HG02759 (cell line): ENCODE measurements around the gene DMC1.
"Not testable (repeated sequence)": the region's sequence is repeated elsewhere in the genome, so short reads cannot be mapped to it uniquely, and the experiment has no call there.

Experiments
- ATAC-seq: cut with Tn5 transposase; IDR thresholded peaks from one replicate; pipeline ENCODE4 v1.9.1; 2021; ENCODE audit warnings: mild to moderate bottlenecking, moderate library complexity; ENCODE audit not compliant: unreplicated experiment

DMC1 gene, protein sequence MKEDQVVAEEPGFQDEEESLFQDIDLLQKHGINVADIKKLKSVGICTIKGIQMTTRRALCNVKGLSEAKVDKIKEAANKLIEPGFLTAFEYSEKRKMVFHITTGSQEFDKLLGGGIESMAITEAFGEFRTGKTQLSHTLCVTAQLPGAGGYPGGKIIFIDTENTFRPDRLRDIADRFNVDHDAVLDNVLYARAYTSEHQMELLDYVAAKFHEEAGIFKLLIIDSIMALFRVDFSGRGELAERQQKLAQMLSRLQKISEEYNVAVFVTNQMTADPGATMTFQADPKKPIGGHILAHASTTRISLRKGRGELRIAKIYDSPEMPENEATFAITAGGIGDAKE

DNA sequence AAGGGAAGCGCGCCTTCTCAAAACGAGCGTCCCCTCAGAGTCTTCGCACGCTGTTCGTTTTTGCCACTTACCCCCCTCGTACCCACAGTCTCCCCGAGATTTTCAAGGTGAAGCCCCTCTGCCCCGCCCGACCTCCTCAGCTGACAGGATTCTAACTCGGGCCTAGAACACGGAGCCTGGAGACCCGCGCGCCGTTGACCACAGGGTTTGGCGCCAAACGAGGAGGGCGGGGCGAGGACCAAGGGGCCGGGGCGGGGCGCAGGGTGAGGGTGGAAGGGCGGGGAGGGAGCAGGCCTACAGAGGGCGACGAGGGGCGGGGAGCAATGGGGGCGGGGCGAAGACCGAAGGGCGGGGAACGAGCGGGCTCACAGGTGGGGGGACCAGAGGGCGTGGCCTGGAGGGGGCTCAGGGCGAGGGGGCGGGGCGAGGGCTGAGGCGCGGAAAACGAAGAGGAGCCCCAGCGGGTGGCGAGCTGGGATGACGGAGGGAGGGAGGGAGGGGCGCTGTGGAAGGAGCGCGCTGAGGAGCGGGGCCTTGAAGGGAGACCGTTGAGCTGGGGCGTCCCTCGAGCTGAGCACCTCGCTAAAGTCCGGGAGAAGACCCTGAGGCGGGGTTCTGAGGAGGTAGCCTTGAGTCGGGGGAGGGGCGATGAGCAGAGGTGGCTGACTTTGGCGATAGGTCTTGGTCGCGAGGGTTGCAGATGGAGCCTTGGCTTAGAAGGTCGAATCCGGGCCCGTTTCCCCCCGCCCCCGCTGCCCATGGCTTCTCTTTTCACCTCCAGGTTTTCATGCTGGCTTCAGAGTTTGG is at the start of gene DMC1:
Gene DMC1, minus strand, starts transcription at position 212 of the 807 bp plus-strand sequence. CDS start 1,927 bp downstream, outside the sequence.
- ATAC-seq = peak; percentile 70

DNA sequence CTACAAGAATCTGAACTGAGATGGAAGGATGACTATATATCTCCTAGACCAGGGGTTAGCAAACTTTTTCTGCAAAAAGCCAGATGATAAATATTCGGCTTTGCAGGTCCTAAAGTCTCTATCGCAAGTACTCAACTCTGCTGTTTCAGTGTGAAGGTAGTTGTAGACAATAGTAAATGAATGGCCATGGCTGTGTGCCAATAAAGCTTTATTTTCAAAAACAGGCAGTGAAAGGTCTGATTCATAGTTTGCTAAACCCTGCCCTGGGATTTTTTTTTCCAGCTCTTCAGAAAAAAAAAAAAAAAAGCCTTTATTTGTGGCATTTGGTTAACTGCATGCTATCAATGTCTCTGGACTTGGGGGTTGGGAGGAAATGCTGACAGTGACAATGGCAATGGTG is 48.7 kb upstream of the DMC1 start:
- ATAC-seq = no peak

DNA sequence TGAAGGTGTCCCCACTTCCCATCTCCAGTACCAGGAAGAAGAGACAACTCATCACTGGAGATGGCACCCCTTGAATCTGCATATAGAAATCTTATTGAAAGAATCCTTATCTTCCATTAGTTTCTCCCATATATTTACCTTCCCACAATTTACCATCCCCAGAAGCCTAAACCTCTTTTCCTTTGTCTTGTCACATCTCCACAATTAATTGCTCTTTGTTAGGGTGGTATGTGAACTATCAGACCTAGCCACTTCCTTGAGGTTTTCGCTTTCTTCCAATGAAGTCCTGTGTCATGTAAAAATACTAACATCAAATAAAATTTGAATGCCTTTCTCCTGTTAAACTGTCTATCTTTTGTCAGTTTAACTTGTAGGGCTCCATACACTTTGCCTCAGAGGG is 48.3 kb upstream of the DMC1 start:
- ATAC-seq = no peak

DNA sequence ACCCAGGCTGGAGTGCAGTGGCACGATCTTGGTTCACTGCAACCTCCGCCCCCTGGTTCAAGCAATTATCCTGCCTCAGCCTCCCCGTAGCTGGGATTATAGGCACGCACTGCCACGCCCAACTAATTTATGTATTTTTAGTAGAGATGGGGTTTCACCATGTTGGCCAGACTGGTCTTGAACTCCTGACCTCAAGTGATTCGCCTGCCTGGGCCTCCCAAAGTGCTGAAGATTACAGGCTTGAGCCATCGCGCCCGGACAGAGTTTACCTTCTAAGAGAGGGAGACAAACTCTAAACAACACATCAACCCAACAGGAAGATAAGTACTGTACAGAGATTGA is 45.1 kb upstream of the DMC1 start:
- not testable (repeated sequence) for ATAC-seq

DNA sequence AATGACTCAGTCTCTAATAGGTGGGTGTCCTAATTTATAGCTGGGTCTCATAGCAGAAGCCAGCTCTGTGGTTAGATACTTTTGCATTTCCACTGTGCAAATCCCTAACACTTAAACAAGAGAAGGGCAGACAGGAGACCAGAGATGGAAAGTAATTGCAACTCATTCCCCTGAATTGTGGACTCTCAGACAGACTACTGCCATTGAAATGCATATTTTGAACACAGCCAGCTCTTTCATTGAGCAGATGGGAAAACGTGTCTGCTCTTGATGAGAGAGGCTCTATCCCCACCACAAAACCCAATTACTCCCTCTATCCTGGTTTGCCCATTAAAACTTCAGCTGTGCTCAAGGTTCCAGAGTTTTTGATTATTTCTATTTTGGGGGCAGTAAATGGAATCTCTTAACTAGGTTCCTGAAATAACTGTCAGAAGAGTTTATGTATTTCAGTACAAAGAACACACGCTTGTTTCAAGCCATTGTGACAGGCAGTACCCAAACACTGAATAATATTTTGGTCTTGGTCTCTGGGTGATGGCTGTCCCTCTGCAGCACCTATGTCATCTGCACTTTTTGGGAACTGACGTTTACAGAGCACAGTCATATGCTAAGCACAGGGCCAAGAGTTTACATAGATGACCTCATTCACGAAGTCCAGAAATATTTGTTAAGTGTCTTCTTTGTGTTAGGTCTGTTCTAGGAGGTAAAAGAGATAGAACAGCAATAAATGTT is 44.5 kb upstream of the DMC1 start:
- no peak for ATAC-seq

DNA sequence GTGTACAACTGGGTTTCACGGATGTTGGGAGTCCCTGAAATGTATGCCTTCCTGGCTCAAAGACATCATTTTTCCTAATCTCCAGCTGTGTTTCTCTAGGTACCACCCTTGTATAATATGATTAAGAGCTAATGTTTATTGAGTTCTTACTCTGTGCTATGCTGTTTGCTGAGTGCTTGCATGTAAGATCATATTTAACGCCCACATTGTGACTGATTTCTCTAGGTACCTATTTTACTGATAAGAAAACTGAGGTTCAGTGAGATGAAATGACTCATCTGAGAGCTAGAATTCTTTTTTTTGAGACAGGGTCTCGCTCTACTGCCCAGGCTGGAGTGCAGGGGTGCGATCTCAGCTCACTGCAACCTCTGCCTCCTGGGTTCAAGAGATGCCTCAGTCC is 43.6 kb upstream of the DMC1 start:
- no peak for ATAC-seq

DNA sequence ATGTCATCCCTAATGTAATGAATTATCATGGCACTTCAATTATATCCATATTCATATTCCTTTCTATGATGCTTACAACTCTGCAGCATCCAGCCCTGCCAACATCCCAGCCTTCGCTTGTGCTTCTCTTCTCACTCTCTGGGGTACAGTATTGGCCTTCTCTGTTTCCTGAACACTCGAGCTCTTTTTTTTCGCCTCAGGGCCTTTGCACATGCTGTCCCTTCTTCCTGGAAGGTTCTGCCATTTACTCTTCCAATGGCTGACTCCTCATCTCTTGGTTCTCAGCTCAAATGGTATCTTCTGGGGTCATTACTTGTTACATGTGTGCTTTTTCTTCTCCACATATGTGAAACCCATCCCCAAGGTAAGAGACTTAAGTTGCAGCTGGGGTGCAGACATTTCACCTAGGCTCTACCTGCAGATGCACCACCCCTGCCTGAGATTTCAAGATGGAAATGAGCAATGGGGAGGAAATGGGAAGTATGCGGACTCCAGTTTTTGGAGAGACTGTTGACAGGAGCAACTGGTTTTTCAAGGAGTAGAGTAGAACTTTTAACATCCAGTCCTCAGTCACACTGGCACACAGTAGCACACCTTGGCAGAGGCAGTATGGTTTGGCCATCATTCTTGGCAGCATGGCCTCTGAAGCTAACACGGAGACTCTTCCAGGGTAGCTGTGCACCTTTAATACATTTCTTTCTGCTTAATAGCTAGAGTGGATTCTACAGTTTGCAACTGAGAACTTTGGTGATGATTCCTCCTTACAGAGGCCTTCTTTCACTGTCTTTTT is 42.4 kb upstream of the DMC1 start:
- ATAC-seq = no peak

DNA sequence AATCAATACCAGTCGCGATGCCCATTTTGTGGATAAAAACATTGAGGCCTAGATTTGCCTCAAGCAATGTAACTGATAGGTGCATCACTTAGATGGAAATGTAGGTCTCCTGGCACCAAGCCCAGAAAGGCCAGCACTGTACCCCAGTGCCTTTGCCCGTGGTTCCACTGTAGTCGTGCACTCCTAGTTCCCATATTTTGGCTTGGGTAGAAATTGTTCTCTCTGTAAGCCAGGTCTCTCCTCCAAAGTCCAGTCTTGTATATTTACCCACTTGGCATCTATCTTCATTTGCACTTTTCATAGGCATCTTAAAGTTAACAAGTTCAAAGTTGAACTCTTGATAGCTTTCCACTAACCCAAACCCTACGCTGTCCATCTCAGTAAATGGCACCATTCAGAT is 41.6 kb upstream of the DMC1 start:
- no peak for ATAC-seq

DNA sequence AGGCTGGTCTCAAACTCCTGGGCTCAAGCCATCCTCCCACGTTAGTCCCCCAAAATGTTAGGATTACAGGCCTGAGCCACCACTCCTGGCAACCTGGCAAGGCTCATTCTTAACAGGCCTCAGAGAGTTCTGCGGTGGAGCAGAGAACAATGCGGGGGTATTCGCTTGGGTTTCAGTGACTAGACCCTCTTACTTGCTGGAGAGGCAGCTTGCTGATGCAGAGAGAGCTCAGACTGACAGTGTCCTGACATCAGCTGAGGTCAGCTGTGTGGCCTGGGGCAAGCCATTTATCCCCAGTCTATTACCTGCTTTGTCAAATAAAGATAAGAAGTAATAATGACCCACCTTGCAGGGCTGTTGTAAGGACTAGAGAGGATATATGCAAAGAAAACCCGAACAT is 40.3 kb upstream of the DMC1 start:
- ATAC-seq = no peak

DNA sequence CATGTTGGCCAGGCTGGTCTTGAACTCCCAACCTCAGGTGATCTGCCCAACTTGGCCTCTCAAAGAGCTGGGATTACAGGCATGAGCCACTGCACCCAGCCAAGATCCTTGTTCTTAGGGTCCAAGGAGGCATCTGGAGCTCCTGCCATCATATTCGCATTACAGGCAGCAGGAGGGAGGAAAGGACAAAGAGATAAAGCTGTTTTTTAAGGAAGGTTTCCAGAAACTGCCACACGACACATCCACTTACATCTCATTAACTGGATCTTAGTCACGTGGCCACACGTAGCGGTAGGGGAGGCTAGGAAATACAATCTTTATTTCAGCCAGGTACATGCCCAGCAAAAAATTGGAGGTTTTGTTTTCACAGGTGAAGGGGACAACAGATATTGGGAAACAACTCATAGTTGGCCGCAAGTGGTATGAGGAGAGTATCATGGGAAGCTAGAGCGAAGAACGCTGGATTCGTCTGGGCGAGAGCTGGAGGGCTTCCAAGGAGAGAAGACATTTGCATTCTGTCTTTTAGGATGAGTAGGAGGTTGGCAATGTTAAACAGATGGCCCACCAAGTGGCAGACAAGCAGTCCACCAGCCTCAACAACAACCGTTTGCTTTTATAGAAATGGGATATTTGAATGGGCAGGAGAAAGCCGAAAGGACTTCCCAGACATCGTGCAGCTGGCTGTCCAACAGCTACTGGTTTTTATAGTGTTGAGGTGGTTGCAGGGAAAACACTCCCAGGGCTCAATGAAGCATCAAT is 39.2 kb upstream of the DMC1 start:
- ATAC-seq = no peak

DNA sequence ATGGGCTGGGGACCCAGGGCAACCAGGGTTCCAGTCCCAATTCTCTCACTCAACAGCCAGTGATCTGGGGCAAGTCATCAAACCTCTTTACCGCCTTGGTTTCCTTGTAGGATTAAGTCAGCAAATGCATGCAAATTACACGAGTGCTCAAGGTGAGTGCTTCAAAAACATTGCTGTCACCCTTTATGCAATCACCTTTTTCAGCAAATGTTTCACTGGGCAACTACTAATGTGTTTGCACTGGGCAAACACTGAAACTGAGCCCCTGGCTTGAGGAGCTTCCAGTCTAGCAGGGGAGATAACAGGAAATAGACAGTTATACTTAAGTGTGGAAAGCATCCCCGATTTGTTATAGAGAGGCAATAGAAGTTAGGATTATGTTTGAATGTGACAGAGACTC is 37.7 kb upstream of the DMC1 start:
- ATAC-seq = no peak

DNA sequence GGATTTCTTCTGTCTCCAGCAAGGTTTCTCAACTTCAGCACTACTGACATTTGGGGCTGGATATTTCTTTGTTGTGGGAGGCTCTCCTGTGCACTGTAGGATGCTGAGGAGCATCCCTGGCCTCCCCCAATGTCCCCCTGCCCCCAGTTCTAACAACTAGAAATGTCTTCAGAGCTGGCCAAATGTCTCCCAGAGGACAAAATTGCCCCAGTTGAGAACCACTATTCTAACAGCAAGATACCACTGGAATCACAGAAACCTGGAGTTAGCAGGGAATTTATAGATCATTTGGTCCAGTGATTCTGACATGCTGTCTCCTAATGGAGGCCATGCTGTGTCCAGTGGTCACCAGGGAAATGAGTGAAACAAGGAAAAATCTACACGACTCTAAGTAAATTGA is 32.2 kb upstream of the DMC1 start:
- no peak for ATAC-seq

DNA sequence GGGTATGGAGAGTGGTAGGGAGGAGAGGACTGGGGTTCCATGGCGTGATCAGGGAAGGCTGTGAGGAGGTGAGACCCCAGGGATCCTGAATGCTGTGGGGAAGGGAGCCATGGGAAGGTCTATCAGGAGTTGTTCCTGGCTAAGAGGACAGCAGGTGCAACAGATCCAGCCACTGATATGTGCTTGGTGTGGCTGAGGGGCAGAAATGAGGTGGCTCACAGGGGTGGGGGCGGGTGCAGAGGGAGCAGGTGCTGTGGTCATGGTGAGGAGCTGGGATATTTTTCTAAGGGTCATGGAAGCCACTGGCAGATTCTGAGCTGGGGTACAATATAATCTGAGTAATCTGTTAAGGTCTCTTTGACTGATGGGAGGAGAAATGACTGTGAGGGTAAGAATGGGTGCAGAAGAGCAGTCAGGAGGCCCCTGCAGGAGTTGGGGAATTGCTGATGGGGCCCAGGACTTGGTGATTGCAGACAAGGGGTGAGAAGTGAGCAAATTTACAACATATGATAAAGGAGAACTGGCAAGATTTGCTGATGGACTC is 31.3 kb upstream of the DMC1 start:
- ATAC-seq = no peak

DNA sequence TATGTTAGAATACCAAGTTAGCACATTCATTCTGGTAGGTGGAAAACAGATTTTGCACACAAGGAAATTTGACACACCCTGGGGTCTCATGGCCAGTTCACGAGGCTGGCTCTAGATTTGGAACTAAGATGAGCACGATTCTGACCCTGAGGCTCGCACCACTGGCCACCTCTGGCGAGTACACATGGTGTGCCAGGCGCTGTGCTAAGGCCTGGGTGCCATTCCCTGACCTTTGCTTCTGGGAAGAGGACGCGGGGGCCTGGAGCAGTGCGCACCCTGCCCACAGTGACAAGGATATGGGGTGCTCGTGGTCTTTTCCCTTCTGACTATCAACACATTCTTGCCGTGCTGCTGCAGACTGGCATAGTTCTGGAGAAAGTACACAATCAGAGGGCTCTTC is 29.5 kb upstream of the DMC1 start:
- ATAC-seq = no peak

DNA sequence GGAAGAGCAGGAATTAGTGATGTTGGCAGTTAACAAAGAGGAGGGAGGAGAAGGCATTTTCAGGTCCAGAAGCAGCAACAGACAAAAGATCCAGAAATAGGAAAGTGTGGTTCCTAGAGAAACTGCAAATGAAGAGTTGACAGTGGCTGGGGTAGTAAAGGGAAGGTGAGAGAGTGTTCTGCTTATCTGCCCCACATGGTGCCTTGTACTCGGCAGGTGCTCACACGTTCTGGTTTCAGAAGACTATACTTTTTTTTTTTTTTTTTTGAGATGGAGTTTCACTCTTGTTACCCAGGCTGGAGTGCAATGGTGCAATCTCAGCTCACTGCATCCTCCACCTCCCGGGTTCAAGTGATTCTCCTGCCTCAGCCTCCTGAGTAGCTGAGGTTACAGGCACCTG is 12.9 kb upstream of the DMC1 start:
- ATAC-seq = not testable (repeated sequence)

DNA sequence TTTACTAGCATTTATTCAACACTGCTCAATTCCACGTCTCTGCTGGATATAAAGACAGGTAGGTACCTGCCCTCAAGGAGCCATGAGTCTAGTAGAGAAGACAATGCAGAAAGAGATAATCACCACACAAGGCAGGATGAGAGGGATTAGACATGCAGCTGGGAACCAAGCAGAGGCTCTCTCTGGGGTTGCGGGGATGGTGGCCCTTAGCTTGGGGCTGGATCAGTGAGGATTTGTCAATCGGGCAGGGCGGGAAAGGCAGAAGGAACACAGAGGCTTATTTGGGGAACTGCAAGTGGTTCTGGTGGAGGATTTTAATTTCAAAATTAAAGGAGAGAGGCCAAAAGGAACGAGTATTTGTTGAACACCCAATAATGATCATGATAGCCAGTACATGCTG is 8.5 kb upstream of the DMC1 start:
- ATAC-seq = no peak

DNA sequence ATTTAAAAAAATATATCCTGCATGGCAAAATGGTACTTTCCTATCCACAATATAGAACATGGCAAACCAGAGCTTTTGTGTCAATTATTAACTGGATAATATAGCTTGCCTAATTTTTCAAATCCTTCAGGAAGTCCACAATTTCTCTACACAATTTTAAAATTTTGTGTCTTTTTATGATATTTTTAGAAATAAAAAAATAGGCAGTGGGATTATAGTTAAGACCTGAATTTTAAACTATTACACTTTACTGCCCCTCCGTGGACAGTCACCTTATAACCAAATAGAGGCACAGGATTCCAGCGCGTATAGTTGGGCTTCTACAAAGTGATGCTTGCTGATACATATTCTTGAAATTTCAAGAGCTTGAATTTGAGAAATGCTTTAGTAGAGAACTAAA is 2.1 kb upstream of the DMC1 start:
- no peak for ATAC-seq

DNA sequence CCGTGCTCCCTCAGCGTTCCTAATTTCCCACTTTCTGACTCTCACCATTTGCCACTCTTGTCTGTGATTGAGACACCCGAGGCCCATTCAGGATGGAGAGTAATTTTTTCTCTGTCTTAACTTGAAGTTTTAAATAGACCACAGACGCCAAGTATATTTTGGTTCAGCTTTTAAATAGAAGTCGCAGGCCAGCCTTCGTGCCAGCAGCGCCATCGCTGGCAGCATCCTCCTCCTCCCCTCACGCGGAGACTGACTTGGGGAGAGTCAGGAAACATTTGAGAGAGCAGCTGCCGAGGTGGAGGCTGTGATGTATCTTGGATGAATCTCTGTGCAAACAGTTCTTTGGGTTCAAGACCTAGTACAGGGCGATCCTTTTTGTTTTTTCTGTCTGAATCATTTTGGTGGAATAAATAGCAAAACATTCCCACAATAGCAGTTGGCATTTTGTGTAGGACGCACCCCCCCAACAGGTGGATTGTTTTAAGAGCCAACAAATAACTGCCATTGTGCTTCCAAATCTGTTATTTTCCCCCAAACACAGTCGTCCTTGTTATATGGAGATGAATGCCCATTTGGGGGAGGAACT is 889 bp upstream of the DMC1 start:
- no peak for ATAC-seq

DNA sequence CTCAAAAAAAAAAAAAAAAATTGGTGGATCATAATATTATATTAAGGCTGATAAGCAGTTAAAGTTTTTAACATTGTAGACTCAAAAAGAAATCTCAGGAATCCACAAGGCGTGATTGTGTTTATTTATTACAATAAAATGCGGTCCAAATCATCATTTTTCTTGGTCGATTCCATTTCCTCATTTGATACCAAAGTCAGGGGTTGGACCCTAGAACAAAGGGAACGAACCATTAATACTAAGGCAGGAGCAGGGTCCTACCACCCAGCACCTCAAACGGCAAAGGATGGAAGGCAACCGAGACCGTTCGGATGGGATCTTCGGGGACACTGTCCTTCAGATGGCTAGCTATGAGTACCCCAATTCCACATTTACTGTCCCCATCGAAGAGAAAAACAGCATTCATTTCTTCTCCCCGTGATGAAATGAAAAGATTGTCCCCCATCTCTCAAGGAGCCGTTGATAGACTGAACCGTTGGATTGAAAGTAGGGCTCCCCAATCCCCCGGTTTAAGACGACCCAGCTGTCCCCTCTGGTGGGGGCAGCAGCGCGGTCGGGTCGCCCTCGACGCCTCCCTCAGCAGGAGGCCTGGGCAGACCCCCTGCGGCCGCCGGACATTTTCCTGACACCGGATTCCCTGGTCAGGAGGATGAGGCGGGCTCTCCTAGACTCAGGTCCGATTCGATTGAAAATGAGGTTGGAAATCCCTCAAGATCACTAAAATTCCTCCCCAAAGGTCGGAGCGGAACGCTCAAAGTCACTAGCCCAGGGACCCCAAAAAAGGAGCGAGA is 607 bp downstream of the DMC1 start:
- peak; percentile 8 for ATAC-seq
